A549 (cell line): ENCODE measurements around the gene PRDM15. TPM values are rescaled to one million over a fixed set of nuclear protein-coding genes. Genes with fewer than 3 reads are reported as not detected.

Source experiments
- ATAC-seq, 2 experiments: fragments of 200-7000 bp in 1 of 2; fragments of >200 bp in 1 of 2; cut with Nextera tagmentation in 1 of 2; cut with Tn5 transposase in 1 of 2; 3 replicates each; pipeline versions ENCODE4 v1.8.0 to v1.9.1; 2018 to 2020; ENCODE audit warnings: mild to moderate bottlenecking in 1 of 2, moderate library complexity in 1 of 2
- CTCF ChIA-PET: fragments of 300-600 bp; sonication (Branson Sonifier 250); formaldehyde crosslinking; extraction: SDS; loops from one replicate; lab custom pipeline; 2021; ENCODE audit warnings: antibody characterized with exemption, inconsistent platforms; lab: Yijun Ruan, JAX
- POLR2A ChIA-PET: fragments of 350-600 bp; formaldehyde crosslinking; extraction: SDS; loops from one replicate; lab custom pipeline; 2021; ENCODE audit warnings: antibody characterized with exemption, inconsistent platforms; lab: Yijun Ruan, JAX
- DNase-seq, 2 experiments: peaks; one replicate each; pipeline versions ENCODE4 v3.0.0 to v3.0.0-alpha.2; 2011 to 2016; ENCODE audit warnings: low read depth in 1 of 2, low spot score in 1 of 2
- FAIRE-seq: peaks from 2 replicates; lab custom pipeline; 2011; peaks lifted over from hg19 to GRCh38; lab: Jason Lieb, UNC
- H3K27ac ChIP-seq, 2 experiments: fragments of >200 bp; sonication (Bioruptor Twin); formaldehyde crosslinking; 3 replicates each; pipeline ENCODE4 v1.5.1; 2016 to 2017
- H3K4me1 ChIP-seq: fragments of >200 bp; sonication (Bioruptor Twin); formaldehyde crosslinking; 3 replicates; pipeline ENCODE4 v1.6.1; 2016
- H3K4me2 ChIP-seq: fragments of >200 bp; sonication (Bioruptor Twin); formaldehyde crosslinking; 3 replicates; pipeline ENCODE4 v1.6.1; 2016
- H3K4me3 ChIP-seq: fragments of >200 bp; sonication (Bioruptor Twin); formaldehyde crosslinking; 3 replicates; pipeline ENCODE4 v1.5.1; 2016
- H3K9me3 ChIP-seq: fragments of >200 bp; sonication (Bioruptor Twin); formaldehyde crosslinking; 3 replicates; pipeline ENCODE4 v1.6.1; 2016
- BHLHE40 ChIP-seq: IDR thresholded peaks from 2 replicates; pipeline ENCODE4 v1.6.1; 2012; ENCODE audit warnings: low read depth, low read length, inconsistent platforms
- CBX2 ChIP-seq: fragments of 200-600 bp; sonication (generic); IDR thresholded peaks from 2 replicates; pipeline ENCODE4 v1.6.1; 2016; ENCODE audit warnings: low read depth, mild to moderate bottlenecking, borderline replicate concordance
- CHD2 ChIP-seq: fragments of 150-350 bp; IDR thresholded peaks from 2 replicates; pipeline ENCODE4 v1.6.1; 2014; ENCODE audit warnings: low read length; ENCODE audit not compliant: partially characterized antibody
- FOSB ChIP-seq: fragments of 250-450 bp; sonication (Bioruptor Pico); IDR thresholded peaks from 2 replicates; pipeline ENCODE4 v1.5.0; 2020; ENCODE audit warnings: mild to moderate bottlenecking, moderate library complexity
- FOSL2 ChIP-seq, 2 experiments: fragments of 450-650 bp in 1 of 2; fragments of >200 bp in 1 of 2; sonication (Bioruptor Twin) in 1 of 2; formaldehyde crosslinking; IDR thresholded peaks; 2 replicates each; pipeline versions ENCODE4 v1.5.0 to v1.6.1; 2016 to 2020; ENCODE audit warnings: mild to moderate bottlenecking in 1 of 2, moderate library complexity in 1 of 2
- HOXA7 ChIP-seq: fragments of 250-450 bp; sonication (Bioruptor Pico); IDR thresholded peaks from 2 replicates; pipeline ENCODE4 v1.5.0; 2020; ENCODE audit warnings: mild to moderate bottlenecking, moderate library complexity
- HOXB13 ChIP-seq: fragments of 250-450 bp; sonication (Bioruptor Pico); IDR thresholded peaks from 2 replicates; pipeline ENCODE4 v1.5.0; 2020; ENCODE audit warnings: low read depth, mild to moderate bottlenecking, moderate library complexity
- JUN ChIP-seq, 2 experiments: fragments of >200 bp; sonication (Bioruptor Twin); formaldehyde crosslinking; IDR thresholded peaks; 2 replicates in 1 of 2; 3 replicates in 1 of 2; pipeline ENCODE4 v1.6.1; 2016 to 2017
- JUNB ChIP-seq: fragments of >200 bp; sonication (Bioruptor Twin); formaldehyde crosslinking; IDR thresholded peaks from 2 replicates; pipeline ENCODE4 v1.6.1; 2016
- KDM1A ChIP-seq: fragments of 200-600 bp; sonication (generic); IDR thresholded peaks from 2 replicates; pipeline ENCODE4 v1.6.1; 2016; ENCODE audit warnings: low read depth, mild to moderate bottlenecking
- RARB ChIP-seq: fragments of 250-450 bp; sonication (Bioruptor Pico); IDR thresholded peaks from 2 replicates; pipeline ENCODE4 v1.8.0; 2021; ENCODE audit warnings: mild to moderate bottlenecking, moderate library complexity
- TFCP2L1 ChIP-seq: fragments of 250-450 bp; sonication (Bioruptor Pico); IDR thresholded peaks from 2 replicates; pipeline ENCODE4 v1.5.0; 2021; ENCODE audit warnings: mild to moderate bottlenecking
- ZFP36 ChIP-seq: fragments of 450-650 bp; IDR thresholded peaks from 2 replicates; pipeline ENCODE4 v1.6.1; 2014; ENCODE audit warnings: borderline replicate concordance; ENCODE audit not compliant: partially characterized antibody
- ZSCAN20 ChIP-seq: fragments of 250-450 bp; sonication (Bioruptor Pico); IDR thresholded peaks from 2 replicates; pipeline ENCODE4 v1.8.0; 2022; ENCODE audit warnings: mild to moderate bottlenecking, moderate library complexity
- WGBS: methylation state at CpG from one replicate; pipeline ENCODE4 v1.1.6; 2017; ENCODE audit errors: missing lambda C conversion rate; 5-methylcytosine and 5-hydroxymethylcytosine counted together
- polyA plus RNA-seq, 4 experiments: library from polyadenylated mRNA; depleted of rRNA in 3 of 4; stranded (reverse); fragments of >200 nt; fragmentation: RNase III in 1 of 4; extraction: RNeasy Plus Mini Kit Qiagen cat#74134 plus additional on column Dnase treatment in 1 of 4; gene quantifications; 2 replicates in 3 of 4; 3 replicates in 1 of 4; pipeline ENCODE4 v1.2.3, GENCODE V29; 2011 to 2017
- small RNA-seq, 6 experiments: library from RNA; depleted of rRNA; stranded (forward); fragments of <200 nt; gene quantifications; one replicate each; pipeline ENCODE3, GENCODE V24; 2012
- TF ChIP-seq, protein P1 (sequence below): IDR thresholded peaks from 2 replicates; pipeline ENCODE4 v1.6.1; 2012
- TF ChIP-seq, protein P2 (sequence below): fragments of 250-450 bp; sonication (Bioruptor Pico); IDR thresholded peaks from 2 replicates; pipeline ENCODE4 v1.5.0; 2020; ENCODE audit warnings: low read depth, mild to moderate bottlenecking, moderate library complexity

PRDM15 gene
- polyA plus RNA-seq, 2 of the 4 experiments (the other 2 are of a cell fraction) = 4.5 to 6.1 TPM

DNA sequence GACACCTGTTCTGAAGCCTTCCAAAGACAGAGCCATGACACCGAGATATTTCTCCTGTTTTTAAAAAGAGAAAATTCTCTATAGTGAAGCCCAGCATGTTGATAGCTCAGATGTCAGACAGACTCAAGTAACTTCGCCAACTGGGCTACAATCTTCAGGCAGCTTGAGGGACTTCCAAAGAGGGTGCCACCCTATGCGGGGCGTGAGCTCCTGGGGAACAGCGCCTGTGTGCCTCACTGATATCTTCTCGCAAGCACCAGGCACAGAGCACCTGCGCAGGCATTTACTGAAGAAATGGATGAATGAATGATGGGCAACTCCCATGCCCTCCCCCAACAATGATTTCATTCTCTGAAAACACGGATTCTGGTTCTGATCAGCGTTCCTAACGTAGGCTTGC lies 129.9 kb downstream of the PRDM15 start:
- ATAC-seq (no peak), FAIRE-seq (no peak), DNase-seq (no peak)
- WGBS = 94% methylated on average over 10 of the region's 10 CpGs
- no peak overlapping the region for H3K4me3 ChIP-seq
- H3K9me3 ChIP-seq = no peaks in the 10 kb centered on the region
- CTCF ChIA-PET = interaction anchor here (3.5 kb wide), 1 partner anchor 137 kb away, joined by 15 read pairs; no protein-coding TSS in a partner anchor
- H3K27ac ChIP-seq = no peak overlapping the region
- no peak overlapping the region for H3K4me2 ChIP-seq
- POLR2A ChIA-PET = no interaction called here
- TF ChIP-seq ZFP36 = no peak
- no peak for TF ChIP-seq FOSL2 (IDR thresholded peaks at IDR 0.05)
- no peak for TF ChIP-seq FOSL2 (CRISPR knock-in tag; IDR thresholded peaks at IDR 0.05)
- no peak for TF ChIP-seq JUN (IDR thresholded peaks at IDR 0.05)
- no peak for TF ChIP-seq CHD2
- TF ChIP-seq KDM1A = no peak
- TF ChIP-seq JUNB = no peak
- TF ChIP-seq, protein P1, sequence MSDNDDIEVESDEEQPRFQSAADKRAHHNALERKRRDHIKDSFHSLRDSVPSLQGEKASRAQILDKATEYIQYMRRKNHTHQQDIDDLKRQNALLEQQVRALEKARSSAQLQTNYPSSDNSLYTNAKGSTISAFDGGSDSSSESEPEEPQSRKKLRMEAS = no peak
- no peak for TF ChIP-seq RARB (CRISPR knock-in tag)
- TF ChIP-seq TFCP2L1 = no peak
- no peak for TF ChIP-seq FOSB
- TF ChIP-seq HOXA7 (CRISPR knock-in tag) = no peak
- no peak for TF ChIP-seq CBX2
- TF ChIP-seq BHLHE40 = no peak
- no peak for TF ChIP-seq HOXB13 (CRISPR knock-in tag)
- TF ChIP-seq ZSCAN20 = no peak
- TF ChIP-seq, protein P2, sequence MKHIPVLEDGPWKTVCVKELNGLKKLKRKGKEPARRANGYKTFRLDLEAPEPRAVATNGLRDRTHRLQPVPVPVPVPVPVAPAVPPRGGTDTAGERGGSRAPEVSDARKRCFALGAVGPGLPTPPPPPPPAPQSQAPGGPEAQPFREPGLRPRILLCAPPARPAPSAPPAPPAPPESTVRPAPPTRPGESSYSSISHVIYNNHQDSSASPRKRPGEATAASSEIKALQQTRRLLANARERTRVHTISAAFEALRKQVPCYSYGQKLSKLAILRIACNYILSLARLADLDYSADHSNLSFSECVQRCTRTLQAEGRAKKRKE = no peak
- H3K4me1 ChIP-seq = peaks cover 34% of the 10 kb centered on the region

Small RNA genes lying within 50 kb of the gene (small RNA-seq; reads per million reads assigned to genes)
- 0 to 0.43 (median 0) reads per million in 6 experiments for gene RF00334

Other genes with a start within 250 kb of the PRDM15 start
- 3.0 and 3.3 TPM in 2 replicates for gene RIPK4, start 112.3 kb downstream of the PRDM15 start, polyA plus RNA-seq (2011; rRNA removed)
- 5.1 to 6.4 TPM (median 5.7 TPM) in 3 replicates for gene RIPK4, start 112.3 kb downstream of the PRDM15 start, polyA plus RNA-seq (2017; fragmentation: RNase III; extraction: RNeasy Plus Mini Kit Qiagen cat#74134 plus additional on column Dnase treatment)
- 13.5 and 17.4 TPM in 2 replicates for gene C2CD2, start 74.7 kb upstream of the PRDM15 start, polyA plus RNA-seq (2011; rRNA removed)
- 6.9 to 7.1 TPM (median 7.0 TPM) in 3 replicates for gene C2CD2, start 74.7 kb upstream of the PRDM15 start, polyA plus RNA-seq (2017; fragmentation: RNase III; extraction: RNeasy Plus Mini Kit Qiagen cat#74134 plus additional on column Dnase treatment)
- gene ZBTB21, start 131.0 kb upstream of the PRDM15 start, polyA plus RNA-seq (2011; rRNA removed) = 12.4 and 13.1 TPM in 2 replicates
- 5.4 to 5.7 TPM (median 5.4 TPM) in 3 replicates for gene ZBTB21, start 131.0 kb upstream of the PRDM15 start, polyA plus RNA-seq (2017; fragmentation: RNase III; extraction: RNeasy Plus Mini Kit Qiagen cat#74134 plus additional on column Dnase treatment)
- not detected in 2 replicates for gene UMODL1, start 192.0 kb upstream of the PRDM15 start, polyA plus RNA-seq (2011; rRNA removed)
- not detected in 3 replicates for gene UMODL1, start 192.0 kb upstream of the PRDM15 start, polyA plus RNA-seq (2017; fragmentation: RNase III; extraction: RNeasy Plus Mini Kit Qiagen cat#74134 plus additional on column Dnase treatment)